Measurements from ENCODE around the gene WWTR1.

Gene WWTR1

DNA sequence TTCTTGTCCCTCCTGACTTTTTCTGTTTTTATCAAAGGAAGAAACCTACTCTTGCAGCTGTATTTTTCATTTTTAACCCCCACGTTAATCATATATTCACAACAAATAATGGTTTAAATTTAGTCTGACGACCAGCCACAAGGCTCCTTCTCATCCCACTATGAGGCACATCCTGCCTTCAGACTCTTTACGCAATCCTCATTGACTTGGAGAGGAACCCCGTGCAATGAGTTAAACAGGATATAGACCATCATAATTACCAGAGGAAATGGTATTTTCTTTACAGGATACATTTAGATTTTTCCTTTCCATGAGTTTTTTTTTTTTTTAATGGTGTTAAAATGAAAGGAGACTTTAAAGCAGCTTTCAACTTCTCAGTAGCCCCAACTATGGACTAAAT lies 68.5 kb downstream of the WWTR1 start:
- peak in 1 of 2 experiments; percentile 30 for DNase-seq

DNA sequence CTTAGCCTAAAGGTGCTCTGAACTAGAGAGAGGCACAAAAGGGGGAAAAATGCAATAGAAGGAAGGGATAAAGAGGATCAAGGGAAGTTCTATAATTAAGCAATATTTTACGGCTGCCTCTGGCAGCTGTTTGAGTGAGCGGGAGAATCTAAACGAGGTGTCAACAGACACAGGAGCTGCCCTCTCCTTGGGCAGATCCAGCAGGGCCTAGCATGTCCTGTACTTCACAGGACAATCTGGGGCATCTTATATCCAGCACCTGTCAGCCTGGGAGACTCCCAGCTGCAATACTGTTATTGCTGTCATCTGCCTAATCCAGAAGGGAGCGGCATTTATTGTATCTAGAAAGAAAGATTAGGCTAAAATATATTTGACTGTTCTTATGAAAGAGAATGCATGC lies 68.9 kb downstream of the WWTR1 start:
- no peak for DNase-seq

DNA sequence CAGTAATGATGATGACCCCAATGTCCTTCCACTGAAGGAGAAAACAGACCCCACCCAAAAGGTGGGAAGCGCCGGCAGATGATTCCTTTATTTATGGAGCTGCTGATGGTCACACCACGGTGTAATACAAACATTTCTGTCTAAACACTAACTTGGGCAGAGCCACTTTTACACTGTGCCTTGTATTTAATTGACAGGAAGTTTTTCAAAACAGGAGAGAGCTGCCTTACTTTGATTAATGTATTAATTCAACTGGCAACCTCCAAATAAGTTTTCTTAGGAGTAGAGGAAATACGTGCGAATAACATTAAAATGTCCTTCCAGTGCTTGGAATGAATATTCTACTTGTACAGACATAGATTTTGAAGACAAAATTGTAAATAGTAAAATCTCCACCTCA lies 70.4 kb downstream of the WWTR1 start:
- DNase-seq: no peak

DNA sequence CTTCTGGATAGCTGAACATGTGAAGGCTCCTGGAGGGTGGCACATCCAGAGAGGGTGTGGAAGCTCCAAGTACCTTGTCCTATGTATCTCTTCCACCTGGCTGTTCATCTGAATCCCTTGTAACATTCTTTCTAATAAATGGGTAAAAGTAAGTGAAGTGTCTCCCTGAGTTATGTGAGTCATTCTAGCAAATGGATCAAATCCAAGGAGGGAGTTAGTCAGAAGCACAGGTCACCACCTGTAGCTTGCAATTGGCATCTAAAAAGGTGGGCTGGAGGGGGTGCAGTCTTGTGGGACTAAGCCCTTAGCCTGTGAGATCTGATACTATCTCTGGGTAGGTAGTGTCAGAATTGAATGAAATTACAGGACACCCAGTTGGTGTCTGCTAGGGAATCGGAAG lies 71.0 kb downstream of the WWTR1 start:
- no peak for DNase-seq

DNA sequence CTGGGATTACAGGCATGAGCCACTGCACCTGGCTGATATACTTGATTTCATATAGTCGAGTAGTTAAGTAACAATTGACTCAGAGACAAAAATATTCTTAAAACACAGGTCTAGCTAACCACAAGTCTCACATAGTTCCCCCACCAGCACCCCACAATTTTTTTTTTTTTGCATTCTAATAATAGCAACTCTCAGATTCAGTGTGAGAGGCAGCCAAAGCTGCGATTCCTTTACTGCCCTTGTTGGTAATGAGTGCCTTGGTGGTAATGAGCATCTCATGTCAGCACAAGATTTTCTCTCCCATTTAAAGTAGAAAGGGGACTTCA lies 72.5 kb downstream of the WWTR1 start:
- no peak for DNase-seq

DNA sequence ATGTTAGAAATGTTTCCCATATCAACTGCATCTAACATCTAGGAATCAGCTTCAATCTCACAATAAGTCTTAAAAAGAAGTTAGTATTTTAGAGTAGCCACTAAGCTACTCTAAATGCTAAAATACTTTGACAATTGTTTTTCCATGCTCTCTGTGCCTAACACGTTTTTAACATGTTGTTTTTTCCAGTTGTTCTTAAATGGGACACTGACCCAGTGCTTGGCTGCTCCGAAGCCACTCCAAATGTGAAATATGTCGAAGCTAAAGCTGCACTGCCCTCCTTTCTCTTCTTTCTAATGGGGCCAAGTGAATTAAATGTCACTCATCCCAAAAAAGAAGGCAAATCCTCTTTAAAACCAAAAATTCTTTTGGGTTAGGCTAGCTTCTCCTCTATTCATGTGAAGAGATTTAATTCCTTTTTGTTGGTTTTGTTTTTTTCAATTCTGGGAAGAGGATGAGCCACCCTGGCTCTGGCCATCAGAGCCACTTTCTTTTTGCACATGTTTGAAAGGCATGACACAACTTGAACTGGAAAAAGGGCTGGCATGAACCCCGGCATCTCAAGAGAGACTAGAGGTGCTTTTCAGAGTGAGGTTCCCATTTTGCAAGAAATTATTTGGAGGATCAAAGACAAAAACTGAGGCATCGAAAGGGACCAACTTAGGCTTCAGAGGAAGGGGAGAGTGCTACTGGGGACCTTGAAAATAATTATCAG lies 73.7 kb downstream of the WWTR1 start:
- DNase-seq: no peak

DNA sequence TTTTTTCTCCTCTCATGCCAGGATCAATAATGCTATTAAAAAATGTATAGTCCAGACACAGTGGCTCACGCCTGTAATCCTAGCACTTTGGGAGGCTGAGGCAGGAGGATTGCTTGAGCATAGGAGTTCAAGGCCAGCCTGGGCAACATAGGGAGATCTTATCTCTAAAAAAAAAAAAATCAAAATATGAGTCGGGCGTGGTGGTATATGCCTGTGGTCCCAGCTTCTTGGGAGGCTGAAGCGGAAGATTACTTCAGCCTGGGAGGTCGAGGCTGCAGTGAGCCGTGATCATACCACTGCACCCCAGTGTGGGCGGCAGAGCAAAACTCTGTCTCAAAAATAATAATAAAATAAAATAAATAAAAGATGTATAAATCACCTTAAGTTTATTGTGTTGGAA lies 75.4 kb downstream of the WWTR1 start:
- no peak for DNase-seq

DNA sequence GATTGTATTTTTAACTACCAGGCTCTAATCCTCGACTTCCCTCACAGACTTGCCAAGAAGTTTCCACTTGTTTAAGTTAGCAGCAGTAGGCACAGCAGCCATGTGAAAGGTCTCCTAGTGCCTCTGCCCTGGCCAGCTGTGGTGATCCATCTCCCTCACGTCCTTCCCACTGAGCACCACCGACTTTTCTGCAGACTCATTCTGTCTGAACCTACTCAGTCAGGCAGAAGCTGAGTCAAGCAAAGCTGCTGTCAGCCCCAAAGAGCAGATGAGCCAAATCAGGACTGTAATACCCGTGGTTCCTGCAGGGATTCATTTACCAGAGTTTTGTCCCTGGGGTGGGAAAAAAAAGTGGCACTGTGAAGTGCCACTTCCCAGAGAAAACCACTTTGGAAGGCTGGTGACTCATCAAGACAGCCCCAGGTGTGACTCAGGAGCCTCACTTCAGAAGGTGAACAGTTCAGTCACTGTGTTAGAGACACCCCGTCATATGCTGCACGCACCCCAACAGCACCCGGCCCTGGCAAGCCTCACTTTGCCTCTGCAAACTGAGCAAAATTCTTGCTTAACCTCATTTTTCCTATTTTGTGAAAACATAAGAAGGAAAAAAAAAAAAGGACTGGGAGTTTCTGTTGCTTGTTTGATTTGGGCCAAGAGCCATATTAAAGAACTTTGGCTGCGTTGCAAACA lies 76.0 kb downstream of the WWTR1 start:
- no peak for DNase-seq

DNA sequence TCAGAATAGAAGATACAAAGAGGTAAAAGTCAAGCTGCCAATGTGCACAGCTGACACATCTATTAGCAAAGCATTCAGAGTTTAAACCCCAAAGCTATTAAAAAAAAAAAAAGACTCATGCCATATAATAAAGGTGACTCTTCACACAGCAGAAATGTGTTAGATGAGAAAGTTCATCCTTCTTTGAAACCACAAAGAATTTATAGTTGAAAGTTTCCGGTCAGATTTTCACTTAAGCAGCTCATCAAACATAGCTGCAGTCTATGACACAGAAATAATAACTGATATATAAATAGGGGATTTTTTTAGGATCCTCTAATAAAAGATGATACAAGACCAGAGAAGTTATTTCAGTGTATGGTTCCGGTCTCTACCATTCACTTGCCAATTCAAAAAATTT lies 76.6 kb downstream of the WWTR1 start:
- DNase-seq: no peak

DNA sequence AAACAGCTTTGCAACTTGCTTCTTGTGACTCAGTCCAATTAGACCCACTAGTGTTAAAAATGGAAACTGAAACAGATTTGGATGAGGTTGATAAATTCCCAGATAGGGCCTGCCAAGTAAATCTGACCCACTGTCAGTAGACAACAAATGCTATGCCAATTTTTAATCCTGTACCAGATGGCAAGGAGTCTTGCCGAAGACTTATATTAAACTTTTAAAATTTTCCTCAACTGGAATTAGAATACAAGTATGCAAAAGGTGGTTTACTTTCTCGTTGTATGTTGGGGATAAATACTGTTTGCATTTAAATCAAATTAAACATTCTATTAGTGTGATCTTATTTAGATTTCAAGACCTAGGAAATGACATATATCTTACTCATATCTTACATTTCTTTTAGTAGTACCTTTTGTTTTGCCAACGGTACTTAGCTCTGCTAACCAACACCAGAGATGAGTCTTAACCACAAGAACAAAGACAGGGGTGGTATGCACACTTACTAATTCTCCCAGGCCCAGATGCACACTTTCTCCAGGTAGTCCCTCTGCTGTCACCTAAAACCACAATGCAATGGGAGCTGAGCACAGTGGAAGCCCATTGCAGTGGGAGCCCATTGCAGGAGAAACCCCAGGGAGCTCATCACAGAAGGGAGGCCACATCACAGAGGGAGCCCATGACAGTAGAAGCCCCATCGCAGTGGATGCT lies 77.8 kb downstream of the WWTR1 start:
- DNase-seq: no peak

DNA sequence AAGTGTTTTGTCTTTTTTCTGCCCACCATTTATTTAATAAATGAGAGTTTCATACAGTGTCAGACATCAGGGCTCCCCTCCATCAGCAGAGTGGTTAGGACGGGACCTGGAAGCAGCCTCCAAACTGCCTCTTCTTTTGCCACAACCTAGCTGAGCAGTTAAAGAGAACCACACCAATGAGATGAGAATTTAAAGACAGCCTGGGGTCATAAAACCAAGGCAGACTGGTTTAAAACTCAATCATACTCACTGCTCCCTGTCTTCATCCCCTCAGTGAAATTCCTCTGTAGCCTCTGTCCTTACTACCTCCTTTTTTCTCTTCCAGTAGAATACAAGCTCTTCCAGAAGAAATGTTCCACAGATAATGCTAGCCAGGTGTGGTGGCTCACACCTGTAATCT lies 78.7 kb downstream of the WWTR1 start:
- DNase-seq: no peak

DNA sequence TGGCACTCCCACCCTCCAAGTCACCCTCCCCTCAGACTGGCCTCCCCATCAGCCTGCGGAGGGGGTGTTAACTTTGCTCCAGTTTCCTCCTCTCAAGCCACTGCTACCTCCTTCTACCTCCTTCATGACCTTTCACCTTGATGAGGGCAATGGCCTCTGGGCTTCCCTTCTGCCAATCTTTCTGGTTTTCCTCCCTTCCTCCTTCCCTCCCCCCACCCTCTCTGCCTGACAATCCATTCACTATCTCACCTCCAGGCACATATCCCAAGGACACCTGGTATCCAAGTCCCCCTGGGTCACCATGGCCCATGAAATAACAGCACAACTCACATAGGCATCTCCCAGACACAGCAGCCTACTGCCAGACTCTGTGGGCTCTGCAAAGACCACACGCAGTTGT lies 80.0 kb downstream of the WWTR1 start:
- no peak for DNase-seq

DNA sequence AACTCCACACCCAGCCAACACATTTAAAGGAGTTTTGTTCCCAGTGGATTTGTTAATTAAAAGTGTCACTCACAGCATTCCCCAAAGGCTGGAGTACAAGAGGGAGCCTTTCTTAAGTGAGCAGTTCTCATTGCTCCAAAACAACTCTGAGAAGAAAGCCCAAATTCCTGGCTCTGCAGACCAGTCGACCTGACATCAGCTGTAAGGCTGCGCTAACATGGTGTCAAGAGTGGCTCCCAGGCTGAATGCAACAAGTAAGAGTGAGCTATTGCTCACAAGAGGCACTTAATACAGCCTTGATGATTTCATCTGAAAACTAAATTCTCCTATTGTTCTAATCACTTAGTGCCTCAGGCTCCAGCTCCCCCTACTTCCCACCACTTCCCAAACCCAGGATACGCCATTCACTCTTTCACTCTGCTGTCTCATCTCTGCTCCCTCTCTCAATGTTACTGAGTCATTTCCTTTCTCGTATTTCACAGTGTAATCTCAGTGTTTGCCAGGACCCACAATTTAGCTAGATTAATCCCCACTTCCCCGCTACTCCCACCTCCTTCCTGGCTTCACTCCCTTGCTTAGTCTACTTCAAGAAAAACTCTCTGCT lies 81.8 kb downstream of the WWTR1 start:
- DNase-seq: no peak

DNA sequence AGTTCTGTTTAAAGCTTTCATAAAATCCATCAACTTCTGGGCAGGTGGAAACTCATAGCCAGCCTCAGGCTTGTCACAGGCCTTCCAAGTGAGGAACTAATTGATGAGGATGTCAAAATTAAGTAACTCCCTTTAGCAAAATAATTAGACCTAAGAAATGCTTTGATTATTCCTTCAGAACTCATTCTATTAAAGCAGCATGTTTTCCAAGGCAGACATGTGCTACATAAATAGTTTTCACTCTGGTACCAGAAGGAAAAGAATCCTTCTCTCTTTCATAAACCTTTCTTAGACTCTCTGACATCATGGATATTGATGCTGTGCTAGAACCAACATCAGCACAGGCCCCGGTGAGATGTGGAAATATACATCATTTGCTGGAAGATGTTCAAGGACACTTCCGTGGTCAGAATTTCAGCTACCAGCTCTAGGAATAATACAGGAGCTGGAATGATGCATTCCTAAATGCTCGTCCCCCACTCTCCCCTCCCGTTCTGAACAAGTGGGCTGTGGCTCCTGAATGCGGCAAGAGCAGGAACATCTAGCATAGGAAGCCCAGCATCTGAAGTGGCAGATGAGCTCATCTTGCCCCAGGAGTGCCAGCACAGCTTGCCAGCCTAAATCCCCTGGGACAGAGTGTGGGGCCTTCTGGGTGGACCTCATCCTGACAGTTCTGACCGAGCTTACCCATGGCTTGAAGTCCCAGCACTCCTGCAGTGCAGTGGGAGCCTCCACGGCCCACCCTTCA lies 82.4 kb downstream of the WWTR1 start:
- no peak for DNase-seq

DNA sequence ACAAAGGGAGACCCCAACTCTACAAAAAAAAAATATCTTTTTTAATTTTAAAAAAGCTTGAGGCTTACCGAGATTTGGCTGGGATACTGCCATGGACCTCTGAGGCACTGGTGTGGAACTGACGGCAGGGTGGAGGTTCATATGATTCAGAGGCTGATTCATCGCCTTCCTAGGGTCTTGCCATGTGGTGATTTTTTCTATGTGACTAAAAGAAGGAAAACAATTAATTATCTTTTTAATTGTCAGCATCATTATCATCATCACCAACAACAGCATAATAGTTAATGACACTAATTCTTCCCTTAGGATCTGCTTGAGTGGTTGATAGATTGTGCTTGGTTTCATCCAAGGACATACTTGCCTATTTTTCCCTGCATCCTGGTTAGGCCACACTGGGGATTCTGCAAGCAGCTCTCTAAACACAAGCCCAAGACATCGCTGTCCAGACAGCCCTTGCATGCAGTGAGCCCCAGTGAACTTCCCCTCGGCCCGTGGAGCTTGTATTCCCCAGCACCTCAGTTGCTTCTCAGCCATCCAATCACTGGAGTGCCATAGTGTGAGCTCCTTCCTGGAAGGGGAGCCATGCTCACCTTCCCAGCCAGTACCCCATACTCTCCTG lies 84.9 kb downstream of the WWTR1 start:
- no peak for DNase-seq

DNA sequence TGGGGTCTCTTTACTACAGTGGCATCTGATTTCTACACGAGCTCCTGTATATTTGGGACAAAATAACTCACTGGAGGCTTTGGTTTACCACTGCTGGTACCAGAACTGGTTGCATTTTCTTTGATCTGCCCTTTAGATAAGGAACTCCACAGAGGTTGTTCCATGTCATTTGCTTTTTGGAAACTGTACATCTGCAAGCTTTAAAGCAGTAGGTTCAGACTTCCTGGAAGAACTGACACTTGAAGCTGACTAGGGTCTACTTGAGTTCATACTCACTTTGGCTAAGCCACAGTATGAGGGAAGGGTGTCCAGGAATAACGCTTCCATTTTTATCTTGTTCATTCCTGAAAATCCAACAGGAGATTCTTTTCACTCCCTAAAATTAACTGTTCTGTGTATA lies 86.4 kb downstream of the WWTR1 start:
- DNase-seq: no peak

DNA sequence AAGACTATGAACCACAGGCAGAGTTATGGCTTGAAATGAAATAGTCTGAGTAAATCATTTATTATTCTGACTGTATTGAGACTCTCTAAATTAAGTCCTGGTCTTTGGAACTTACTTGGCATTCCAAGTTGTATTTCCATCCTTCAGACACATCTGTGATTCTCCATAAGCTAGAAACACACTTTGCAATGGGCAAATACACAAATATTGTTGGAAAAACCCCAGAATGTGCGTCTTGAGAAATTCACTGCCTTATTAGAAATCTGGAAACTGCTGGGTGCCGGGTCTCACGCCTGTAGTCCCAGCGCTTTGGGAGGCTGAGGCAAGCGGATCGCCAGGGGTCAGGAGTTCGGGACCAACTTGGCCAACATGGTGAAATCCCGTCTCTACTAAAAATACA lies 87.8 kb downstream of the WWTR1 start:
- DNase-seq: no peak

DNA sequence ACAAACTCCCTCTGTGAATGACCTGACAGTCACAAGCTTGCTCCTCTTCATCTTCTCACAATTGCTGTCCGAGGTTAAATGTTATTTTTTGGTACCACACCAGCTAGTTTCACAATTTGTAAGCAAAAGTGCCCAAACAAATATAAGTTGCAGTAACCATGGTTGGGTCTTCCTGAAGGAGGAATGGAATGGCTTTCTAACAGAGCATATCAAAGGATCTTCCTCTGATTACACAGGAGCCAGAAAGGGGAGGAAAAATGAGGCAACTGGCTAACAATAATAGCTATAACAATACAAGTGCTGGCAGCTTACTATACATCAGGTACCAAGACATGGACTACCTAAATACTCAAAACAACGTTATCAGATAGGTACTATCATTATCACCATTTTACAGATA lies 90.4 kb downstream of the WWTR1 start:
- DNase-seq: no peak

DNA sequence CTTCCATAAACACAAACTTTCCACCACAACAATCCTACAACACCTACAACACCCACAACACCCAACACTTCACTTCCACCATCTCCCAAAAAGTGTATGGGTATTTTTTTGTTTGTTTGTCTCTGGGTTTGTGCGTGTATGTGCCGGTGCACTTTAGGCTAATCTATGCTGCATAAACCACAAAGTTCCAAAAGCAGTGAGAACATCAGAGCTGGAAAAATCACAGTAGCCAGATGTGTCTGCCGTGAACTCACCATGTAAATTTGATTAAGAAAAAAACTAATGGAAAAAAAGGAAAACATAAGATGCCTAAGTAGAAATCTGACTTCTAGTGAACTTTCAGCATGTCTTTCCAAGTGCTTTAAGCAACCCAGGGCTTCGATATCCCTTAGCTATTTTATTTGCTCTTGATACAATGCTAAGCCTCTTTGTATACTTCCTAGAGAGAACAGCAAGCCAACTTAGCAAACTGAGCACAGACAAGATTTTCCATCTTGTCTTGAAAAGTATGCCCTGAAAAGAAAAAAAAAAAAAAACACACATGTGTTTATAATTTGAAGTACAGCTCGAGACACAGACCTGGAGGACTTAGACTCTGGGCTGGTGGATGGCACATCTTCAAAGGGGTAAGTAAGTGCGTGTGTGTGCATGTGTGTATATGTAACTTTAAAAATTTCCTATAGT lies 91.4 kb downstream of the WWTR1 start:
- DNase-seq: no peak

DNA sequence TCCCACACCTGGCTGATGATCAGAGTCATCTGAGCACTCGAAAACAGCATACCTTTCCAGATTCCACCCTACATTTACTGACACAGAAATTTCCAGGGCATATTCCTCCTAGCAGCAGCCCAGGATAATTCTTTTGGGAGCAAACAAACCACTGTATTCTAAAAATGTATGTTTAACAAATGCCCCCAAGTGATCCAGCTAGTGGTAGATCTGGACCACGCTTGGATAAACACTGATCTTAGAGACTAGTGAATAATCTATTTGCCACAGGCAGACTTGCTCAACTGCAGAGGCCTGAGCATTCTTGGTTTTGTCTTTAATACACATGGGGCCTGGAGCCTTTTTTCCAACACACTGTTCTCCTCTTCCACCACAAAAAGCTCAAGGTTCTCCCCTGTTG lies 93.7 kb downstream of the WWTR1 start:
- no peak for DNase-seq

DNA sequence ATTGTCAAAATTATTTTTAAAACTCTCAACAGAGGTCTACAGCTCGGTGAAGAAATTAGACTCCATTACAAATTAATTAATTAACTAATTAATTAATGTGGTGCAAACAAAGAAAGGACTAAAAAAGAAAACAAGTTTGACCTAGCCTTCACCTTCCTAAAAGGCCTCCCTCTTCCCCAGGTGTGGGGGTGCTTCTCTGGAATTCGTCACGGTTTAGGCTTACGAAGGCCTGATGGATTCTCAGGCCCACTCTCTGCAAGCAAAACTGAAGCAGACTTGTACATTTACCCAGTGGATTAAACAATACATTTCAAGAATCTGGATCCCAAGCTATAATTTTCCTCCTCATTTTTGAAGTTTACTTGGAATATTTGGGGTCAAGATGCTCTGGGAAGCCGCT lies 94.7 kb downstream of the WWTR1 start:
- DNase-seq: no peak

DNA sequence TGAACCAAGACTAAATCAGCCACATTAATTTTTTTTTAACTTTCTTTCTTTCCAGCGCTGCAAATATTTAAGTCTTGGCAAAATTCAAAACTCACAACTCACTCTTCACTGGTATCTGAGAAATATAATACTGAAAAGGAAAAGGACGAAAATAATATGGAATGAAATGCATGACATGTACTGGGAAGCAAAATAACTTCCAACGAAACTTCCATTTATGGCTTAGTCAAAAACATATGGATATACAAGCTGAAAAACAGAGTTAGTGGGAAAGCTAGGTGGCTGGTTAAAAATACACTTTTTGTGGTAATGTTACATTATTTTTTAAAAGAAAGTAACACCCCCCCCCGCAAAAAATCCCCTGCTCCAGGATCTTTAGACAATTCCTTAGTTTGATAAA lies 97.2 kb downstream of the WWTR1 start:
- DNase-seq: no peak

All from AML-193 (cell line).